Activated naive CD8-positive, alpha-beta T cell treated with anti-CD3 and anti-CD28 coated beads, Interleukin-2, amount 50 U/mL, for 24 hours (primary cell): ENCODE data around the gene TTC3.
A peak's percentile ranks its signal among the peaks of the same experiment; 100 is the strongest.
"Not testable (repeated sequence)": the region's sequence is repeated elsewhere in the genome, so short reads cannot be mapped to it uniquely, and the experiment has no call there.

Experiments
- ATAC-seq: fragments of 150-1000 bp; cut with Tn5 transposase; one replicate; pipeline ENCODE4 v1.10.0; 2021
- DNase-seq: peaks from one replicate; pipeline ENCODE4 v3.0.0; 2021
- H3K27ac Mint-ChIP-seq: one replicate; pipeline ENCODE4 v1.8.0; 2021; ENCODE audit warnings: mild to moderate bottlenecking, mixed read lengths
- H3K27me3 Mint-ChIP-seq: one replicate; pipeline ENCODE4 v1.8.0; 2021; ENCODE audit warnings: mixed read lengths
- H3K36me3 Mint-ChIP-seq: one replicate; pipeline ENCODE4 v1.8.0; 2021; ENCODE audit warnings: low read depth, mixed read lengths
- H3K4me1 Mint-ChIP-seq: one replicate; pipeline ENCODE4 v1.8.0; 2021; ENCODE audit warnings: mixed read lengths
- H3K4me3 Mint-ChIP-seq: one replicate; pipeline ENCODE4 v1.8.0; 2021; ENCODE audit warnings: mild to moderate bottlenecking, moderate library complexity, mixed read lengths
- H3K9me3 Mint-ChIP-seq: one replicate; pipeline ENCODE4 v1.8.0; 2021; ENCODE audit warnings: mixed read lengths

The TTC3 gene

GRCh38 chr21:37072988-37073416 is at the start of gene TTC3, which contains the start of gene PIGP:
TTC3 (plus strand) TSS chr21:37073254; CDS start chr21:37087258, 14,004 bp downstream.
PIGP (minus strand) TSS chr21:37073071; CDS start chr21:37072515, 556 bp downstream.
- Mint-ChIP-seq H3K4me1 (peaks cover 53% of the 10 kb centered on the region), H3K27ac (peak within 1 kb of the TSS; percentile 95), H3K9me3 (no peaks in the 10 kb centered on the region), H3K27me3 (peaks cover 2% of the 10 kb centered on the region), H3K36me3 (peaks cover 27% of the 10 kb centered on the region), H3K4me3 (peak within 1 kb of the TSS; percentile 99)
- ATAC-seq (peak; percentile 80), DNase-seq (peak; percentile 99)

GRCh38 chr21:37026499-37026898 is 46.6 kb upstream of the TTC3 start:
- no peaks in the 10 kb centered on the region for H3K4me1 Mint-ChIP-seq
- ATAC-seq (no peak), DNase-seq (no peak)
- no peaks in the 10 kb centered on the region for H3K36me3 Mint-ChIP-seq
- no peak overlapping the region for H3K27ac Mint-ChIP-seq
- H3K4me3 Mint-ChIP-seq, result no peak overlapping the region
- H3K27me3 Mint-ChIP-seq, result peaks cover under 1% of the 10 kb centered on the region
- no peaks in the 10 kb centered on the region for H3K9me3 Mint-ChIP-seq

GRCh38 chr21:37028570-37028969 is 44.5 kb upstream of the TTC3 start:
- no peak for DNase-seq
- peaks cover 1% of the 10 kb centered on the region for H3K27me3 Mint-ChIP-seq

GRCh38 chr21:37030864-37031263 is 42.2 kb upstream of the TTC3 start:
- H3K9me3 Mint-ChIP-seq, result no peaks in the 10 kb centered on the region
- no peak overlapping the region for H3K27ac Mint-ChIP-seq
- ATAC-seq (no peak), DNase-seq (no peak)
- H3K27me3 Mint-ChIP-seq, result peaks cover 1% of the 10 kb centered on the region
- no peaks in the 10 kb centered on the region for H3K36me3 Mint-ChIP-seq
- no peak overlapping the region for H3K4me3 Mint-ChIP-seq
- H3K4me1 Mint-ChIP-seq, result peaks cover 2% of the 10 kb centered on the region

More at GRCh38 chr21:37028570-37028969, 44.5 kb upstream of the TTC3 start:
- Mint-ChIP-seq H3K36me3 (no peaks in the 10 kb centered on the region), H3K4me1 (peaks cover 2% of the 10 kb centered on the region), H3K27ac (no peak overlapping the region), H3K9me3 (no peaks in the 10 kb centered on the region), H3K4me3 (no peak overlapping the region)
- ATAC-seq, result no peak

GRCh38 chr21:37032293-37032692 is 40.8 kb upstream of the TTC3 start:
- H3K27me3 Mint-ChIP-seq, result peaks cover 4% of the 10 kb centered on the region
- H3K36me3 Mint-ChIP-seq, result no peaks in the 10 kb centered on the region
- peaks cover 2% of the 10 kb centered on the region for H3K4me1 Mint-ChIP-seq
- H3K27ac Mint-ChIP-seq, result no peak overlapping the region
- no peak for DNase-seq
- no peak overlapping the region for H3K4me3 Mint-ChIP-seq
- ATAC-seq, result no peak
- no peaks in the 10 kb centered on the region for H3K9me3 Mint-ChIP-seq

GRCh38 chr21:37032877-37033471 is 40.1 kb upstream of the TTC3 start:
- Mint-ChIP-seq H3K36me3 (no peaks in the 10 kb centered on the region), H3K27me3 (peaks cover 4% of the 10 kb centered on the region), H3K27ac (no peak overlapping the region), H3K4me1 (peaks cover 2% of the 10 kb centered on the region), H3K9me3 (no peaks in the 10 kb centered on the region), H3K4me3 (no peak overlapping the region)
- peak; percentile 75 for ATAC-seq
- DNase-seq, result no peak

- not testable (repeated sequence) for H3K27ac Mint-ChIP-seq, H3K4me1 Mint-ChIP-seq, DNase-seq, H3K4me3 Mint-ChIP-seq, H3K36me3 Mint-ChIP-seq, H3K27me3 Mint-ChIP-seq, ATAC-seq, H3K9me3 Mint-ChIP-seq
Observed at GRCh38 chr21:37034394-37034793, 38.7 kb upstream of the TTC3 start.

- peaks cover 2% of the 10 kb centered on the region for H3K4me1 Mint-ChIP-seq
- H3K27me3 Mint-ChIP-seq, result peaks cover 4% of the 10 kb centered on the region
- no peaks in the 10 kb centered on the region for H3K9me3 Mint-ChIP-seq
- H3K4me3 Mint-ChIP-seq, result no peak overlapping the region
- no peaks in the 10 kb centered on the region for H3K36me3 Mint-ChIP-seq
- no peak for ATAC-seq
- H3K27ac Mint-ChIP-seq, result no peak overlapping the region
- no peak for DNase-seq
Observed at GRCh38 chr21:37036177-37036576, 36.9 kb upstream of the TTC3 start.

- no peaks in the 10 kb centered on the region for H3K4me1 Mint-ChIP-seq
- no peaks in the 10 kb centered on the region for H3K9me3 Mint-ChIP-seq
- ATAC-seq (no peak), DNase-seq (no peak)
- no peak overlapping the region for H3K27ac Mint-ChIP-seq
- H3K27me3 Mint-ChIP-seq, result peaks cover 3% of the 10 kb centered on the region
- H3K36me3 Mint-ChIP-seq, result no peaks in the 10 kb centered on the region
- H3K4me3 Mint-ChIP-seq, result no peak overlapping the region
Observed at GRCh38 chr21:37039411-37040075, 33.5 kb upstream of the TTC3 start.

GRCh38 chr21:37040212-37040611 is 32.8 kb upstream of the TTC3 start:
- Mint-ChIP-seq H3K36me3 (no peaks in the 10 kb centered on the region), H3K4me3 (no peak overlapping the region), H3K4me1 (peaks cover 6% of the 10 kb centered on the region), H3K27ac (no peak overlapping the region), H3K27me3 (peaks cover 3% of the 10 kb centered on the region), H3K9me3 (no peaks in the 10 kb centered on the region)
- no peak for DNase-seq
- no peak for ATAC-seq

- H3K4me1 Mint-ChIP-seq, result peaks cover 11% of the 10 kb centered on the region
- ATAC-seq, result no peak
Observed at GRCh38 chr21:37041706-37042271, 31.3 kb upstream of the TTC3 start.

GRCh38 chr21:37043818-37044217 is 29.2 kb upstream of the TTC3 start:
- Mint-ChIP-seq H3K36me3 (no peaks in the 10 kb centered on the region), H3K9me3 (no peaks in the 10 kb centered on the region), H3K4me3 (no peak overlapping the region), H3K27me3 (no peaks in the 10 kb centered on the region), H3K4me1 (peaks cover 11% of the 10 kb centered on the region), H3K27ac (no peak overlapping the region)
- DNase-seq (no peak), ATAC-seq (no peak)

More at GRCh38 chr21:37041706-37042271, 31.3 kb upstream of the TTC3 start:
- Mint-ChIP-seq H3K4me3 (no peak overlapping the region), H3K27me3 (no peaks in the 10 kb centered on the region), H3K27ac (no peak overlapping the region), H3K9me3 (no peaks in the 10 kb centered on the region), H3K36me3 (no peaks in the 10 kb centered on the region)
- DNase-seq, result no peak

GRCh38 chr21:37044643-37045042 is 28.4 kb upstream of the TTC3 start:
- no peak overlapping the region for H3K27ac Mint-ChIP-seq
- ATAC-seq (no peak), DNase-seq (no peak)
- H3K4me3 Mint-ChIP-seq, result no peak overlapping the region
- H3K9me3 Mint-ChIP-seq, result no peaks in the 10 kb centered on the region
- H3K4me1 Mint-ChIP-seq, result peaks cover 11% of the 10 kb centered on the region
- no peaks in the 10 kb centered on the region for H3K36me3 Mint-ChIP-seq
- no peaks in the 10 kb centered on the region for H3K27me3 Mint-ChIP-seq

- ATAC-seq (no peak), DNase-seq (no peak)
- Mint-ChIP-seq H3K4me1 (peaks cover 11% of the 10 kb centered on the region), H3K9me3 (no peaks in the 10 kb centered on the region), H3K4me3 (no peak overlapping the region), H3K36me3 (no peaks in the 10 kb centered on the region), H3K27me3 (no peaks in the 10 kb centered on the region), H3K27ac (no peak overlapping the region)
Observed at GRCh38 chr21:37045149-37045548, 27.9 kb upstream of the TTC3 start.

- DNase-seq (no peak), ATAC-seq (no peak)
- H3K9me3 Mint-ChIP-seq, result no peaks in the 10 kb centered on the region
- H3K36me3 Mint-ChIP-seq, result no peaks in the 10 kb centered on the region
- H3K4me1 Mint-ChIP-seq, result peaks cover 11% of the 10 kb centered on the region
- no peak overlapping the region for H3K4me3 Mint-ChIP-seq
- no peak overlapping the region for H3K27ac Mint-ChIP-seq
- H3K27me3 Mint-ChIP-seq, result no peaks in the 10 kb centered on the region
Observed at GRCh38 chr21:37045556-37045955, 27.5 kb upstream of the TTC3 start.
